HK-2 (cell line): Measurements from ENCODE around the gene HSPA13.
A peak's percentile ranks its signal among the peaks of the same experiment; 100 is the strongest.
"Not testable (repeated sequence)": the region's sequence is repeated elsewhere in the genome, so short reads cannot be mapped to it uniquely, and the experiment has no call there.

ENCODE experiments used
- DNase-seq: peaks from one replicate; pipeline ENCODE4 v3.0.0-alpha.2; 2018; ENCODE audit not compliant: unreplicated experiment

HSPA13 gene

DNA sequence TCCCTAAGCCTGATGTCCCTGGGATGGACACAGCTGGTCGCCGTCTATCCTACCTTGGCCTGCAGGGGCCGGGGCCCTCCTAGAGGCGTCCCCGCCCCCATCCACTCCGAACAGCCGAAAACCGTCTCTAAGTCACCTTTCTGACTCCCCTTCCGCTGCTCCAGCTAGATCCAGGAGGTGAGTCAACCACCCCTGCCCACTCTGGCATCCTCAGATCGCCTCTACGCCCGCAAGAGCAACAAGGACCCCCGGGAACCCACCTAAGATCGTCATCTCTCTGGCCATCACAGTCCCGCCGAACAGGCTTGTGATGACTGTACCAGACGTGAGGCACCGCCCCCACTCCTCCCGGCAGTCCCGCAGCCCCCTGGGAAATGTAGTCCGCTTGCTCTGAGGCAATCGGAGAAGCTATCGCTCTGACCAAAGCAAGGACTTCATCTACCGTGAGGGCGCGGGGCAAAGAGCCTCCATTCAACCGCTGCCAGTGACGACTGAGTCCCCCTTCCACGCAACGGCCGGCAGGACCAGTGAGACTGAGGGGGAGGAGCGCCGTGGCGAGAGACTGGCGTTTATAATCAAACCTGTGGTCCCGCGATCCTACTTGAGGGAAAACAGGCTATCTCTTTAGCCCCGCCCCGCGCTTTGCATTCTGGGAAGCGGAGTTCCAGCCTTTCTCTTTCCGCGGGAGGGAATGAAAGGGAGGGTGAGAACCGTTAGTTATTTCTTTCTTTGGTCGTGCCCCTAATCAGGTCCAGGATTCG is at the start of gene HSPA13:
TSS of gene HSPA13 (minus strand) at position 312 of the 761 bp plus-strand sequence. CDS start at position 285, 27 bp downstream.
- peak; percentile 96 for DNase-seq

DNA sequence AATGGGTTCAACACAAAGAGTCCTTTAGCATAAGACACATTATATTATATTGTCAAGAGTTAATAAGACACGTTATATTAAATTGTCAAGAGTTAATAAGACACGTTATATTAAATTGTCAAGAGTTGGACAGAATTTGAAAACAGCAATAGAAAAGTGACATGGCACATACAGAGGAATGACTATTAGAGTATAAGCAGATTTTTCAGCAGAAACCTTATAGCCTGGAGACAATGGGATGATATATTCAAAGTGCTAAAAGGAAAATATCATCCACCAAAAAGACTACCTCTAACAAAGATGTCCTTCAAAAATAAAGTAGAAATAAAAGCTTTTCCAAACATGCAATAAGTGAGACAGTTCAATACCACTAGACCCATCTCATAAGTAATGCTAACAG is 36.0 kb upstream of the HSPA13 start:
- no peak for DNase-seq

DNA sequence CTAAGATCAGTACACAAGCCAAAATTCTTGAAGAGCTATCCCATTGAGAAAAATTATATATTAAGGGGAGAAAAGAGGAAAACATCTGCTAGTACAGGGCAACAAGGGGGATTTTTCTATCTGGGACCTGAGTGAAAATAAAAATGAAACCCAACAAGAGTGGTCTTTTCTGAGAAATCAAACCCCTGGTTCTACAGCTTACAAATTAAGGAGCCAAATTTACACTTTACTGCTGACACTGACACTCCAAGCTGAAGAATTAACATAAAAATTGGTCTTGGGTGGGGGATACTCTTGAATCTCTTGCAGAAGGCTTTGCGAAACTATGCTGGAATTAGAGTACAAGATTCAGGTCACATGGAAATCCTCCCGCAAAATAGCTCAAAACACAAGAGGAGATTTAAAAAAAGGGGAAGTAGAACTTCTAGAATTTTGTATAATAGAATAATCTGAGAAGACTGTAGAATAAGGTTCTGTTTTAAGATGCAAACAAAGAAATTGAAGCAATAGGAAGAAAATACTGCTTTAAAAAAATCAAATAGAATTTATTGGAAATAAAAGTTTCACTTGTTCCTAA is 32.1 kb upstream of the HSPA13 start:
- DNase-seq: no peak

- DNase-seq: no peak
Observed at GRCh38 chr21:14405962-14406361, 23.0 kb upstream of the HSPA13 start.

- no peak for DNase-seq
Observed at GRCh38 chr21:14405225-14405624, 22.3 kb upstream of the HSPA13 start.

GRCh38 chr21:14403681-14404318 is 20.9 kb upstream of the HSPA13 start:
- DNase-seq: no peak

DNA sequence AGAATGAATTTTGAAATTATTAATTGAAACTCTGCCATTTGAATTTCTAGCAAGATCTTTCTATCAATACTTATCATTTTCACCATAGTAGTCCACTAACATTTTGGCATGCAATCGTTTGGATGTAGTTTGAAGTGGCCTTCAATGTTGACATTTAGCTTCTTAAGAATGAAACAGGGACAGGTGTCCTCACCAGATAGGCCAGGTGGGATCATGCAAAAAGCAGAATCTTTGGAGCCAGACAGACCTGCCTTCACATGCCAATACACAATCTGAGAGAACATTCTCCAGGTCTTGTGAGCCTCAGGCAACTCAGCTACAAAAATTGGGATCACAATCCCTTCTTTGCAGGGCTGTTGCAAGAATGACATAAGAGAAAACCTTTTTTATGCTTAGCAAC is 18.3 kb upstream of the HSPA13 start:
- no peak for DNase-seq

DNA sequence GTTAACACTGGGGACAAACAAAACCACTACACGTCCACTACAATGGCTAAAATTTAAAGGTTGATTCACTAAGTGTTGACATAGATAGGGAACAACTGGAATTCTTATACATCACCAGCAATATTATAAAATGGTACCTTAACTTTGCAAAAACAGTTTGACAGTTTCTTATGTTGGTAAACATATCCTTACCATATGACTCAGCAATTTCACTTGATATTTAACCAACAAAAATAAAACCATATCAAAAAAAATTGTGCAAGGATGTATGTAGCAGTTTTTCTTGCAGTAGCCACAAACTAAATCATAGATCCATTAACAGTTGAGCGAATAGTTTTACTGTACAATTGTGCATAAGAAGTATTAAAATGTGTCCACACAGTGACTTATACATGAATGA is 5.3 kb upstream of the HSPA13 start:
- DNase-seq: no peak

GRCh38 chr21:14384453-14384852 is 1.5 kb upstream of the HSPA13 start:
- no peak for DNase-seq

- DNase-seq: peak; percentile 1
Observed at GRCh38 chr21:14383596-14384180, 742 bp upstream of the HSPA13 start.

DNA sequence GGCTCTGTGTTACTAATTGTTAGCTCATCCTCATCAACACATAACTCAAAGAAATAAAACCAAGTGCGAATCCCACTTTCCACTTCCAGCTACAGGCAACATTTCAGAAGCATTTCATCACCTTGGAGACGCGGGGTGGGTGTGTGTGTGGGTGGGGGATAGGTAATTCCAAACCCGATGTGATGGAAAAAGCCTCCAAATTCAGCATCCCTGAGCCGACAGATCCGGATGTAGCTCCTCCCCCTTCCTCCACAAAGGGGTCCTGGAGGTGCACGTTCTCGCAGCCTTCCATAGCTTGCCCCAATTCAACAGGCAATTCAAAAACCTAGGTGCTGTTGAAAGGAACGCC is 486 bp downstream of the HSPA13 start:
- no peak for DNase-seq

DNA sequence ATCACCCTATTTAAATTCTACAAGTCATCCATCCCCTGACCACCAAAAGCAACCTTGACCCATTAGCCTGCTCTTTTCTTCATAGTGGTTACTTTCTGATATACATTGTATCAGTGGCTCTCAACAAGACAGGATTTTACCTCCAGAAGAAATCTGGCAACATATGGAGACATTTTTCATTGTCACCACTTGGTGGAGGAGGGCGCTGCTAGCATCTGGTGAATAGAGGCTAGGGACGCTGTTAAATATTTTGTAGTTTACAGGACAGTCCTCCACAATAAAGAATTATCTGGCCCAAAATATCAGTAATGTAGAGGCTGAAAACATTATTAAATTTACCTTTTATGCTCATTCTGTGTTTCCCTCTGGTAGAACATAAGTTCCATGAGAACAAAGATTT is 6.1 kb downstream of the HSPA13 start:
- DNase-seq: no peak

- DNase-seq: no peak
Observed at GRCh38 chr21:14366998-14367397, 15.9 kb downstream of the HSPA13 start.

DNA sequence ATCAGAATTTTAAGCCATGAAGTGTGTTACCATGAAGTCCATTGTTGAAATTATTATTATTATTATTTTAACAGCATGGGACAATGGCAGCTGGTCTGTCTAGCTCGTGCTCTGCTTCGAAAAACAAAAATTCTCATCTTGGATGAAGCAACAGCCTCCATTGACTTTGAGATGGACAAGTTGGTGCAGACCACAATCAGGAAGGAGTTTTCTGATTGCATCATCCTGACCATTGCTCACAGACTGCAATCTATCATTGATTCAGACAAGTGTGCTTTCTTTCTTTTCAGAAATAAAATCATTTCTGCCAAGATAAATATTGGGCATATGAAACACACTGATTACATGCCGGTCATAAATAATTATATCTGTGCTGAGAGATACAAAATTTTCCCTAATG is 21.0 kb downstream of the HSPA13 start:
- DNase-seq: no peak

DNA sequence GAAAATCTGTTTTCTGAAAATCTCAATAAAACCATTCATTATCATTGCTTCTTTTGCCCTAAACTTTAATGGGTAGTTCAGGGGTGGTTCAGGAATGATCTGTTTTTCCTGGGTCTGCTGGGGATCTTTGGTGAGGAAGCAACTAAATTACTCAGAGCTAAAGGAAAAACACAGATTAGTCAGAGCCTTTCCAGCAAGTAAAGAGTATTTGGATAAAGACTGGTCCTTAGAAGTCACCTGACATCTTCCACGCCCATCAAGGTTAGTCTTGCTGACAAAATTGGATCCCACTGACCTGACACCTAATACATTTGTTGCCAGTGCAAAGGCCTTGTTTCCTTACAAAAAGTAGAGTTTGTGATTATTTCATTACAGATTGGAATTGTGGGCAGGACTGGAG is 24.2 kb downstream of the HSPA13 start:
- DNase-seq: no peak

DNA sequence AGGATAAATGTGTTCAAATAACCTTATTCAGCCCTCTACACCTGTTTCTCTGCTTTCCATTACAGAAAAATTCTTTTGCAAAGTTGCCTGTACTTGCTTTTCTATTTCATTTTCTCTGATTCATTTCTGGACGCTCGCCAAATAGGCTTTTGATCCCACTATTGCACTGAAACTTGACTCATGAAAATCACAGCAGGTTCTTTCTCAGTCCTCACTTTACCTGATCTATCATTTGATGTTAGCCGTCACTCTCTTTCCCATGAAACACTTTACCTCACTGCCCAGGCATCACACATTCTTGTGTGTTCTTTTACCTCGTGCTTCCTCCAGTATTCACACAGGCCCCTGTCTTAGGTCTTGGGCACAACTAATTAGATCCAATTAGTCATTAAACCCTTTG is 26.2 kb downstream of the HSPA13 start:
- DNase-seq: no peak

DNA sequence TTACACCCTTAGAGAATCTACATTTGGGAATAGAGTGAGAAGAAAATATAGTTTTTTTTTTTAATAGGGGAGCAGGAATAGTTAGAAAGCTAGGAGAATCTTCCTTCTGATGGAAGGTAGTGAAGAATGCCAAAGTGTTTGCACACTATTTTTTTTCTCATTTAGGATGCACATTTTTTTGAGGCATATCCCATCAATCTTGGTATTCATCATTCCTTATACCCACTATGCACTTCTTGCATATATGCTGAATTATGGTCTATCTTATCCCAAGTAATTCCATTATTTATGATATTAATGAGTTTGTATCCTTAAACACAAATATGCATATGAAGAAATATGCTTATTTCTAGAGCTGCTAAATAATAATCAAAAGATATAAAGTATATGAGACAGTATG is 28.4 kb downstream of the HSPA13 start:
- no peak for DNase-seq

DNA sequence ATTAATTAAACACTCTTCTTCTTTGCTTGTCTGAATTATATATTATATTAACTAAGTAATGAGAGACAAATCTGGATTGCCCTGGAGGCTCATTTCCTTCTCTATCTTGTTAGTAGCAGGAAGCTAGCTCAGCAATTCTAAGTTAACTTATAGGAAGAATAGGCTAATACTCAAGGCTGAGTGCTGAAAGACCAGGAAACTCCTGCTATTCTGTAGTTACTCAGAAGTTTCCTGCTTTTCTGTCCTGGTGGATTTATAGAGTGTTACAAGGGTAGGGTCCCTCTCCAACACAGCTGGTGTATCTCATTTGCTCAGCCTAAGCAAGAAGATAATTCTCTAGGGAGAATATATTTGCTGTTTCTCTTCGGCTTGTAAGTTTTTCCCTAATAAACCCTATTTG is 29.2 kb downstream of the HSPA13 start:
- no peak for DNase-seq

DNA sequence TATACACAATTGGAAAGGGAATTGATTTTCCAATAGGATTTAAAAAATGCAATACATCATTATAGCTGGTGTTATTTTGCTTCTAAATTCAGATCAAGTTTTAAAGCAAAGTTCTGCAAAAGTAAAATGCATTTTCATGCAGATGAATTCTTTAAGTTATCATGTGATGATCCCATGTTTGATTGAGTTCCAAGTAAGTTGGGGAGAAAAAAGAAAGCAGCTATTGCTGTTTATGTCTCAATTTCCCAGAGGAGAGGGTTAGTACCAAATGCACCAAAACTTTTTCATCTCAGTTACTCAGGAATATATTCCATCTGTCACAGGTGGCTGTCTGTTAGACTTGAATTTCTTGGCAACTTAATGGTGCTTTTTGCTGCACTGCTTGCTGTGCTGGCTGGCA is 29.7 kb downstream of the HSPA13 start:
- no peak for DNase-seq

DNA sequence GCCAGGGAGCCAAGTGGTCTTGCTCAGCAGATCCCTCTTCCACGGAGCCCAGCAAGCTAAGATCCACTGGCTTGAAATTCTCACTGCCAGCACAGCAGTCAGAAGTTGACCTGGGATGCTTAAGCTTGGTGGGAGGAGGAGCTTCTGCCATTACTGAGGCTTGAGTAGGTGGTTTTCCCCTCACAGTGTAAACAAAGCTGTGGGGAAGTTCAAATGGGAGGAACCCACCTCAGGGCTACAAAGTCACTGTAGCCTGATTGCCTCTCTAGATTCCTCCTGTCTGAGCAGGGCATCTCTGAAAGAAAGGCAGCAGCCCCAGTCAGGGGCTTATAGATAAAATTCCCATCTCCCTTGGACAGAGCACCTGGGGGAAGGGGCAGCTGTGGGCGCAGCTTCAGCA is 55.6 kb downstream of the HSPA13 start:
- not testable (repeated sequence) for DNase-seq

DNA sequence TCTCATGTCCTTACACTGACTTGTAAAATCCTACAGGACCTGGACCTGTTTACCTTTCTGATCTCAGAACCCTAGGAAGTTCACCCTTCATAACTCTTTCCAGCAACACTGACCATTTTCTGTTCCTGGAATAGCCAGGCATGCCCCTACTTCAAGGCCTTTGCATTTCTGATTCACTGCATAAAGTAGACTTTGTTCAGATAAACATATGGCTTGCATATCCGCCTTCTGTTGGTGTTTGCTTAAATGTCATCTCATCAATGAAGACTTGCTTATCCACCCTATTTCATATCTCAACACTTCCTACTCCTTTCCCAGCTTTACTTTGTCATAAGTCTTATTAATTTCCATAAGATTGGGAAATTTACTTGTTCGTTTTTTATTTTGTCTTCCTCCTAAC is 57.4 kb downstream of the HSPA13 start:
- DNase-seq: no peak
